ENCODE results near the gene CYP27B1.

DNA sequence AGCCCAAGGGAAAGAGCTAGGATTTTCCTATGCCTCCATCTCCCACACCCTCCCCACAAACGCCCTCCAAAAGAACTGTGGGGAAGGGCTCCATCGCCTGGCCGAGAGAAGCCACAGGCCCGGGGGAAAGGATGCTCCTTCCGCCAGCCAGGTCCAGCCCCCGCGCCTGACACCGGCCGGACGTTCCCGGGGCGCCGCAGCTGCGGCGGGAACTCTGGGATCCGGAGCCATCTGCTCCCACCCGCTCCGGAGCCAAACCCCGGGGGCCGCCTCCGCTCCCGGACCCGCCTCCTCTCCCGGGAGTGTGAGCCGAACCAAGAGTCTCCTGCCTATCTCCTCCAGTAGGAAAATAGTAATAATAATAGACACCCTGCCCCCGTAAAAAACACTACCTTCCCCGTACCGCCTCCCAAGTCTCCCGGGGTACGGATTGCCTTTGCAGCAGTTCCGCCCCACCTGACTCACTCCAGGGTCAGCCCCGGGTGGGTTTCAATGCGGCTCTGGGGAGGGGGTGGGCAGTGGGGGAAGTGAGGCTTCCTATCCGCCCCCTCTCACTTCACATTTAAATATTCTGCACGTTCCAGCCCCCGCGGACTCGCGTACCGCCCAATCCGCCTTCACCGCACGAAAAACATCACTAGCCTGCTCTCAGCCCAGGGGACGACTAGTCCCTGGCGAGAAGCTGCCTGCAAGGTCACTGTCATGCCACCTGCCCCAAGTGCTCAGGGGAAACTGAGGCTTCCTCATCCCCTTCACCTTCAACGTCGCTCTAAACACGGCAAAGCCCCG is 30.7 kb downstream of the CYP27B1 start:
- TF ChIP-seq, protein P1, sequence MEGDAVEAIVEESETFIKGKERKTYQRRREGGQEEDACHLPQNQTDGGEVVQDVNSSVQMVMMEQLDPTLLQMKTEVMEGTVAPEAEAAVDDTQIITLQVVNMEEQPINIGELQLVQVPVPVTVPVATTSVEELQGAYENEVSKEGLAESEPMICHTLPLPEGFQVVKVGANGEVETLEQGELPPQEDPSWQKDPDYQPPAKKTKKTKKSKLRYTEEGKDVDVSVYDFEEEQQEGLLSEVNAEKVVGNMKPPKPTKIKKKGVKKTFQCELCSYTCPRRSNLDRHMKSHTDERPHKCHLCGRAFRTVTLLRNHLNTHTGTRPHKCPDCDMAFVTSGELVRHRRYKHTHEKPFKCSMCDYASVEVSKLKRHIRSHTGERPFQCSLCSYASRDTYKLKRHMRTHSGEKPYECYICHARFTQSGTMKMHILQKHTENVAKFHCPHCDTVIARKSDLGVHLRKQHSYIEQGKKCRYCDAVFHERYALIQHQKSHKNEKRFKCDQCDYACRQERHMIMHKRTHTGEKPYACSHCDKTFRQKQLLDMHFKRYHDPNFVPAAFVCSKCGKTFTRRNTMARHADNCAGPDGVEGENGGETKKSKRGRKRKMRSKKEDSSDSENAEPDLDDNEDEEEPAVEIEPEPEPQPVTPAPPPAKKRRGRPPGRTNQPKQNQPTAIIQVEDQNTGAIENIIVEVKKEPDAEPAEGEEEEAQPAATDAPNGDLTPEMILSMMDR (IDR thresholded peaks at IDR 0.05), result no peak
- TF ChIP-seq POLR2A (IDR thresholded peaks at IDR 0.05), result no peak
- TF ChIP-seq POLR2AphosphoS5 (IDR thresholded peaks at IDR 0.05), result no peak

All from stomach (tissue), 4 donors.